Stomach (tissue), 4 donors: Measurements from ENCODE around the gene VWF.

ENCODE experiments used
- POLR2AphosphoS5 ChIP-seq, 3 donors: sonication (generic); formaldehyde crosslinking; IDR thresholded peaks; one replicate each; pipeline ENCODE4 v1.6.1; 2016; ENCODE audit warnings: antibody characterized with exemption in 3 of 3
- TF ChIP-seq, protein P1 (sequence below), 7 experiments: fragments of 450-650 bp in 4 of 7; fragments of 200-600 bp in 3 of 7; sonication (generic) in 3 of 7; IDR thresholded peaks; one replicate each; pipeline ENCODE4 v1.5.1; 2016 to 2019; ENCODE audit warnings: antibody characterized with exemption in 7 of 7, control low read depth in 2 of 7, mild to moderate bottlenecking in 1 of 7

DNA sequence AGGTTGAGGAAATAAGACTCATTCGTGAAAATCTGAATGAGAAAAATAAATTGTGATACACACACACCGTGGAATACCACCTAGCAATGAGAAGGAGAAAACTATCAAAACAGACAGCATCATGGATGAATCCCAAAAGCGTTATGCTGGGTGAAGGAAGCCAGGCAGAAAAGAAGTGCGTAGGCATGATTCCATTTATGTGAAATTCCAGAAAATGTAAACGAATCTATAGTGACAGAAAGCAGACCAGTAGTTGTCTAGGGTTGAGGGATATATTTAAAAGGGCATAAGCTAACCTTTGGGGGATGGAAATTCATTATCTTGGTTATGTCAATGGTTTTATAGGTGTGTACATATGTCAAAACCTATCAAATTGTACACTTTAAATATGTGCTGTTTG, 136.9 kb downstream of the VWF start:
- TF ChIP-seq, protein P1, sequence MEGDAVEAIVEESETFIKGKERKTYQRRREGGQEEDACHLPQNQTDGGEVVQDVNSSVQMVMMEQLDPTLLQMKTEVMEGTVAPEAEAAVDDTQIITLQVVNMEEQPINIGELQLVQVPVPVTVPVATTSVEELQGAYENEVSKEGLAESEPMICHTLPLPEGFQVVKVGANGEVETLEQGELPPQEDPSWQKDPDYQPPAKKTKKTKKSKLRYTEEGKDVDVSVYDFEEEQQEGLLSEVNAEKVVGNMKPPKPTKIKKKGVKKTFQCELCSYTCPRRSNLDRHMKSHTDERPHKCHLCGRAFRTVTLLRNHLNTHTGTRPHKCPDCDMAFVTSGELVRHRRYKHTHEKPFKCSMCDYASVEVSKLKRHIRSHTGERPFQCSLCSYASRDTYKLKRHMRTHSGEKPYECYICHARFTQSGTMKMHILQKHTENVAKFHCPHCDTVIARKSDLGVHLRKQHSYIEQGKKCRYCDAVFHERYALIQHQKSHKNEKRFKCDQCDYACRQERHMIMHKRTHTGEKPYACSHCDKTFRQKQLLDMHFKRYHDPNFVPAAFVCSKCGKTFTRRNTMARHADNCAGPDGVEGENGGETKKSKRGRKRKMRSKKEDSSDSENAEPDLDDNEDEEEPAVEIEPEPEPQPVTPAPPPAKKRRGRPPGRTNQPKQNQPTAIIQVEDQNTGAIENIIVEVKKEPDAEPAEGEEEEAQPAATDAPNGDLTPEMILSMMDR (IDR thresholded peaks at IDR 0.05): no peak
- TF ChIP-seq POLR2AphosphoS5 (IDR thresholded peaks at IDR 0.05): no peak
